Measurements from ENCODE around the gene THY1.

DNA sequence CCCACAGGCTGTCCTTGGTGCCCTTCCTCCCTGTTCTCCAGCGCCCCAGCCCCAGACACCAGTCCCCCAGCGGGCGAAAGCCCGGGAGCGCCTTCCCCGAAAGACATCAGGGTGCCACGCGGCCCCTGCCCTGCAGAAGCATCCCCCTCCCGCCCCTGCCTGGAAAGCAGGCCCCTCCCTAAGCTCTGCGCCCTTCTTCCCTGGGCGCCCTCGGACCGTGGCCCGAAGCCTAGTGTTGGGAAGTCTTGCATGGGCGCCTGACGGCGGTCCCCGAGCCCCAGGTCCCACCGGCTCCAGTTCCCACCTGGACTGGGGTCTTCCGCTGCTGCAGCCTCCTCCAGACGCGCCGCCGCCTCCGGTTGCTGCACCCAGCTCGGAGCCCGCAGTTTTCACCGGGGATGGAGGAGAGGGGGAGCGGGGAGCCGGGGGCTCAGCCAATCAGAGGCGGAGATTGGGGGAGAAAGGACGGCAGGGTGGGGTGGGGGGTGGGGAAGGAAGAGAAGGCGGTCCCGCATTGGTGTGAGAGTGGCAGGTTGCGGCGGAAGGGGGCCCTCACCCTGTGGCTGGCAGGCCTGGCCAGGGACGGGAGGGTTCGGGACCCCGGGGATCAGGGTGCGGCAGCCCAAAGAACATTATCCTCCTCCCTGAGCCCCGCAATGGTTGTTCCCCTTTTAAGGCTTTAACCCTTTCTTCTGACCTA lies at the start of gene THY1:
- TF ChIP-seq, protein P1, sequence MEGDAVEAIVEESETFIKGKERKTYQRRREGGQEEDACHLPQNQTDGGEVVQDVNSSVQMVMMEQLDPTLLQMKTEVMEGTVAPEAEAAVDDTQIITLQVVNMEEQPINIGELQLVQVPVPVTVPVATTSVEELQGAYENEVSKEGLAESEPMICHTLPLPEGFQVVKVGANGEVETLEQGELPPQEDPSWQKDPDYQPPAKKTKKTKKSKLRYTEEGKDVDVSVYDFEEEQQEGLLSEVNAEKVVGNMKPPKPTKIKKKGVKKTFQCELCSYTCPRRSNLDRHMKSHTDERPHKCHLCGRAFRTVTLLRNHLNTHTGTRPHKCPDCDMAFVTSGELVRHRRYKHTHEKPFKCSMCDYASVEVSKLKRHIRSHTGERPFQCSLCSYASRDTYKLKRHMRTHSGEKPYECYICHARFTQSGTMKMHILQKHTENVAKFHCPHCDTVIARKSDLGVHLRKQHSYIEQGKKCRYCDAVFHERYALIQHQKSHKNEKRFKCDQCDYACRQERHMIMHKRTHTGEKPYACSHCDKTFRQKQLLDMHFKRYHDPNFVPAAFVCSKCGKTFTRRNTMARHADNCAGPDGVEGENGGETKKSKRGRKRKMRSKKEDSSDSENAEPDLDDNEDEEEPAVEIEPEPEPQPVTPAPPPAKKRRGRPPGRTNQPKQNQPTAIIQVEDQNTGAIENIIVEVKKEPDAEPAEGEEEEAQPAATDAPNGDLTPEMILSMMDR (IDR thresholded peaks at IDR 0.05; ENCODE audit: low read depth, low read length): no peak
- TF ChIP-seq POLR2A (IDR thresholded peaks at IDR 0.05; ENCODE audit: extremely low read depth, insufficient read length) (no peak), MYC (IDR thresholded peaks at IDR 0.05; ENCODE audit: low read depth, low read length) (no peak)
- TF ChIP-seq, protein P2, sequence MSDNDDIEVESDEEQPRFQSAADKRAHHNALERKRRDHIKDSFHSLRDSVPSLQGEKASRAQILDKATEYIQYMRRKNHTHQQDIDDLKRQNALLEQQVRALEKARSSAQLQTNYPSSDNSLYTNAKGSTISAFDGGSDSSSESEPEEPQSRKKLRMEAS (IDR thresholded peaks at IDR 0.05; ENCODE audit: low read depth, low read length): no peak

All from NB4 (cell line).